ENCODE results near the gene CTRB1.

GRCh38 chr16:75249441-75249840 is 30.7 kb downstream of the CTRB1 start:
- no peak for TF ChIP-seq TEAD4 (IDR thresholded peaks at IDR 0.05)
- no peak for TF ChIP-seq CEBPB (IDR thresholded peaks at IDR 0.05)
- no peak for TF ChIP-seq YY1 (IDR thresholded peaks at IDR 0.05; ENCODE audit: low read depth)
- no peak for TF ChIP-seq REST (IDR thresholded peaks at IDR 0.05; ENCODE audit: low read depth)
- TF ChIP-seq EP300 (IDR thresholded peaks at IDR 0.05; ENCODE audit: borderline replicate concordance) = no peak
- no peak for TF ChIP-seq EGR1 (IDR thresholded peaks at IDR 0.05)
- TF ChIP-seq TAF1 (IDR thresholded peaks at IDR 0.05; ENCODE audit: low read depth) = no peak
- no peak for TF ChIP-seq ZBTB7A (IDR thresholded peaks at IDR 0.05; ENCODE audit: low read depth)
- no peak for TF ChIP-seq FOXM1 (IDR thresholded peaks at IDR 0.05; ENCODE audit: borderline replicate concordance, low read depth)
- no peak for TF ChIP-seq MAX (IDR thresholded peaks at IDR 0.05)
- TF ChIP-seq NFIC (IDR thresholded peaks at IDR 0.05) = no peak
- TF ChIP-seq CREB1 (IDR thresholded peaks at IDR 0.05; ENCODE audit: low read depth) = no peak
- no peak for TF ChIP-seq RAD21 (IDR thresholded peaks at IDR 0.05; ENCODE audit: low read depth)

Data from Ishikawa (cell line).